Left lung (tissue), 10 donors: Measurements from ENCODE around the gene LAMB3. TPM values are rescaled to one million over a fixed set of nuclear protein-coding genes. Genes with fewer than 3 reads are reported as not detected.

Source experiments
- ATAC-seq: fragments of 200-7000 bp; cut with Tn5 transposase; one replicate; pipeline ENCODE4 v1.9.1; 2020; ENCODE audit warnings: moderate library complexity
- DNase-seq, 4 donors: peaks; one replicate each; pipeline ENCODE4 v3.0.0-alpha.2; 2013 to 2020
- H3K27ac ChIP-seq, 2 donors: fragments of 200-600 bp; sonication (generic) in 1 of 2; one replicate each; pipeline versions ENCODE4 v1.5.0 to v1.8.0; 2020 to 2021
- H3K27me3 ChIP-seq, 2 donors: fragments of 200-600 bp; sonication (generic) in 1 of 2; one replicate each; pipeline versions ENCODE4 v1.5.0 to v1.8.0; 2020 to 2021
- H3K36me3 ChIP-seq, 2 donors: fragments of 200-600 bp; sonication (generic) in 1 of 2; one replicate each; pipeline versions ENCODE4 v1.5.0 to v1.8.0; 2020 to 2021
- H3K4me1 ChIP-seq, 2 donors: fragments of 200-600 bp; one replicate each; pipeline ENCODE4 v1.8.0; 2021
- H3K4me3 ChIP-seq, 2 donors: fragments of 200-600 bp; sonication (generic) in 1 of 2; one replicate each; pipeline versions ENCODE4 v1.5.0 to v1.8.0; 2020 to 2021; ENCODE audit warnings: mild to moderate bottlenecking in 1 of 2
- H3K9me3 ChIP-seq, 2 donors: fragments of 200-600 bp; sonication (generic) in 1 of 2; one replicate each; pipeline versions ENCODE4 v1.5.0 to v1.8.0; 2020 to 2021
- intact Hi-C, 2 donors: fragments of 100-400 bp; cut with DNase I; formaldehyde crosslinking; loops; one replicate each; pipeline versions ENCODE4 v1.11.2 to v1.14.2; 2022
- polyA plus RNA-seq, 6 donors: library from polyadenylated mRNA; unstranded; fragments of 120-200 nt; gene quantifications; one replicate each; pipeline ENCODE4 v1.2.1, GENCODE V29; 2013; ENCODE audit not compliant: insufficient read length in 6 of 6
- total RNA-seq, 2 donors: library from RNA; stranded (reverse); fragmentation: NEBNext Ultra II Directional; extraction: Animal tissue kit (Norgen Biotek cat#: 25700); gene quantifications; one replicate each; pipeline ENCODE4 v1.2.1, GENCODE V29; 2021
- TF ChIP-seq, protein P1 (sequence below), 2 donors: fragments of 200-600 bp; sonication (generic) in 1 of 2; IDR thresholded peaks; one replicate each; pipeline versions ENCODE4 v1.5.0 to v1.8.0; 2021; ENCODE audit warnings: antibody characterized with exemption in 2 of 2
- donor health status: DM: no; HTN: yes; CAD: no.
- donor health status: DM: no; HTN: no; CAD: no.

LAMB3 gene
- total and polyA plus RNA-seq, 8 donors, result 54.1 to 126 (median 69.9) TPM

DNA sequence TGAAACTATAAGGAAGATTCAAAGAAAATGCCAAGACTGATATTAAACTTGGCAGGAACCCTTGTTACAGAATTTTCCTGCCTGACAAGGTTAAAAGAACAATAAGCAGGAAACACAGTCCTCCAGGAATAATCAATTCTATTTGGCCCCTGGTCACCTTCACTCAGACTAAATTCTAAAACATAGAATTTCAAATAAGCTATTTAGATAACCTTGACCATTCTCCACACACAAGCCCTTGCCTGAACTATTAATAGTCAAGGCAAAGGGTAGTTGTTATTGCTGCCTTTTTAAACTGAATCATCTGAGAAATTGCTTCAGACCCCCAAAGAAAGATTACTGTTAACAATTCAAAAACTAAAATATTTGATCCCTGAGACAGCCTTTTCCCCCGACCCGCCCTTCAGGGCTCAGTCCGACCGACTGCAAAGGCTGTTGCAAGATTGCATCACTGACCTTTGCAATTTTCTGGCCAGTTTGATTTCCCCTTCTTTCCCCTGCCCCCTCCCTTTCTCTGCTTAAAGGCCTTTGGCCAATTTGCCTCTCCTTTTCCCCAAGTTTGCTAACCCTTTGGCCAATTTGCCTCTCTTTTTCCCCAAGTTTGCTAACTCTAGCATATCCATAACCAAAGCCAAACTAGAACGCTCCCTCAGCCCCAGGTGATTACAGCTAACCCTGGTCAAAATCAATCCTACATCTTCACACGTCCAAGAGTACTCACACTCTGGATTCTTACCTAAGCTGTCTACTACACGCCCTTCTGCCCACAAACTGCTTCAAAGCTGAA is 21.6 kb upstream of the LAMB3 start:
- Histone ChIP-seq H3K36me3 (no peaks in the 10 kb centered on the region), H3K27ac (peak overlapping the region in 1 of 2 donors; percentile 84), H3K4me3 (peak overlapping the region in 1 of 2 donors; percentile 54), H3K27me3 (peaks cover 4 to 36% of the 10 kb centered on the region in 2 donors), H3K9me3 (no peaks in the 10 kb centered on the region), H3K4me1 (peaks cover 19 to 62% of the 10 kb centered on the region in 2 donors)
- ATAC-seq (peak; percentile 22), DNase-seq (peak in 1 of 4 donors; percentile 72)
- TF ChIP-seq, protein P1, sequence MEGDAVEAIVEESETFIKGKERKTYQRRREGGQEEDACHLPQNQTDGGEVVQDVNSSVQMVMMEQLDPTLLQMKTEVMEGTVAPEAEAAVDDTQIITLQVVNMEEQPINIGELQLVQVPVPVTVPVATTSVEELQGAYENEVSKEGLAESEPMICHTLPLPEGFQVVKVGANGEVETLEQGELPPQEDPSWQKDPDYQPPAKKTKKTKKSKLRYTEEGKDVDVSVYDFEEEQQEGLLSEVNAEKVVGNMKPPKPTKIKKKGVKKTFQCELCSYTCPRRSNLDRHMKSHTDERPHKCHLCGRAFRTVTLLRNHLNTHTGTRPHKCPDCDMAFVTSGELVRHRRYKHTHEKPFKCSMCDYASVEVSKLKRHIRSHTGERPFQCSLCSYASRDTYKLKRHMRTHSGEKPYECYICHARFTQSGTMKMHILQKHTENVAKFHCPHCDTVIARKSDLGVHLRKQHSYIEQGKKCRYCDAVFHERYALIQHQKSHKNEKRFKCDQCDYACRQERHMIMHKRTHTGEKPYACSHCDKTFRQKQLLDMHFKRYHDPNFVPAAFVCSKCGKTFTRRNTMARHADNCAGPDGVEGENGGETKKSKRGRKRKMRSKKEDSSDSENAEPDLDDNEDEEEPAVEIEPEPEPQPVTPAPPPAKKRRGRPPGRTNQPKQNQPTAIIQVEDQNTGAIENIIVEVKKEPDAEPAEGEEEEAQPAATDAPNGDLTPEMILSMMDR (IDR thresholded peaks at IDR 0.05), result no peak
- intact Hi-C loops, result no loop called here

DNA sequence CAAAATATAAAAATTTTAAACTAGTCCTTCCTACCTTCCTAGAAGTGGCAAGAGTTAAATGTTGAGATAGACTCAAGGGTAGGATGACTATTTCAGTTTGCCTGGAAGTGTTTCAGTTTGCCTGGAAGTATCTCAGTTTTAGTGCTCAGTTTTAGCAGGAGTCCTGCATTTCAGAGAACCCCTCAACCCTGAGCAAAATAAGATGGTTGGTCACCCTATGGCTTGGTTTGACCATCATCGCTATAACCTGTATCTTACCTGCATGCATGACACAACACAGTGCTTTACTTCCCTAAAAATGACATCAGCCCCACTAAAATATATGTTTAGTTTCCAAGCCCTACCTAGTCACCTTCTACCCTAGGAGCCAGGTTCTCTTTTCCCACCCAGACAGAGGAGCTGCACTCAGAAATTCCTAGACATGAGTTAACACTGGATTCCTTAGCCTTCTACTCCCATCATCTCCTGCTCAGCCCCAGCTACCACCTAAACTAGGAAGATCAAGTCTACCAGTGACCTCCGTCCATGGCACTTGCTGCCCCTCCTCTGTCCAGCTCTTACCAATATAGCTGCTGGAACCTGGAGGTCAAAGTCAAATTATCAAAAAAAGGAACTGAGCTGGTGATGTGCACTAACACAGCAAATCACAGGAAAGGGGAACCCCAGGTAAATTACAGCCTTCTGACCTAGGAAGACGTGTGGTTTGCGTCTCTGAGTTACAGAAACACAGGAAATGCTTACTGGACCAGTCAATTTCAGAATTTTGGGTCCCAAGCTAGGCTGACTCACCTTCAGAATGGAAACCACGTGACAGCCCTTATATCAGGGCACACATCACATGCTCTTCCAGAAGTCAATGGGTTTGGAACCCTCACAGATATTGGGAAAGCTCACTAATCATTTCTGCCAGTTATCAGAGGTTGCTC is 20.7 kb upstream of the LAMB3 start:
- ATAC-seq (peak; percentile 3), DNase-seq (no peak)
- H3K4me3 ChIP-seq, result peak overlapping the region in 1 of 2 donors; percentile 54
- peaks cover 19 to 64% of the 10 kb centered on the region in 2 donors for H3K4me1 ChIP-seq
- TF ChIP-seq, protein P1 (IDR thresholded peaks at IDR 0.05), result no peak
- H3K36me3 ChIP-seq, result no peaks in the 10 kb centered on the region
- H3K9me3 ChIP-seq, result no peaks in the 10 kb centered on the region
- intact Hi-C loops, result no loop called here
- peak overlapping the region in 1 of 2 donors; percentile 84 for H3K27ac ChIP-seq
- H3K27me3 ChIP-seq, result peaks cover 4 to 34% of the 10 kb centered on the region in 2 donors

DNA sequence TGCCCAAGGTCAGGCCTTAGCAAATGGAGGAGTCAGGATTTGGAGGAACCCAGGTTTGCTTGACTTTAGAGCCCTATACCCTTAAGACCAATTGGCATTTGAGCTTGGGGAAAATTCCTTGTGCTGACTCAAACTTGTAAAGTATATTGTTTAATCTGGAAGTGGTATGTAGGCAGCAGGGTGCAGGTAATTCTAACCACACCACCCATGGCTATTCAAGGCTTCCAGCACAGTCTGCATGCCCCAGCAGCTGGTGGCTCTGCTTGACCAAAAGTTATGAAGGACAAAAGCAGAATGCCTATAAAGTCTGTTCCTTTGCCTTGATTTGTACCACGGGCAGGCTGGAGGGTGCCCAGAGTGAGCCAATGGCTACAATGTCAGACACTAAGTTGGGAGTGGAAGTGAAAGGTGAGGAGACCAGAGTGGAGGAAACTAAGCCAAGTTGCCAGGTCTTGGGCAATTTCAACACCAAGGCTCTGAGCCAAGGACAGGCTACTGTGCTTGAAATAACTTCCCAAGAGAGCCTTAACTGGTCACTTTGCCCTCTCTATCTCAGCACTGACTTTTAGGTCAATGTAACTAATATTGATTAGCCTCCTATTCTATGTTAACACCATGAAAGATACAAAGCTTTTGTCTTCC is 18.3 kb upstream of the LAMB3 start:
- DNase-seq (no peak), ATAC-seq (no peak)
- intact Hi-C loops, result no loop called here
- Histone ChIP-seq H3K27ac (peak overlapping the region in 1 of 2 donors; percentile 24), H3K4me3 (no peak overlapping the region), H3K27me3 (peaks cover 0 to 10% of the 10 kb centered on the region in 2 donors), H3K4me1 (peaks cover 13 to 50% of the 10 kb centered on the region in 2 donors), H3K9me3 (no peaks in the 10 kb centered on the region), H3K36me3 (no peaks in the 10 kb centered on the region)
- TF ChIP-seq, protein P1 (IDR thresholded peaks at IDR 0.05), result no peak

DNA sequence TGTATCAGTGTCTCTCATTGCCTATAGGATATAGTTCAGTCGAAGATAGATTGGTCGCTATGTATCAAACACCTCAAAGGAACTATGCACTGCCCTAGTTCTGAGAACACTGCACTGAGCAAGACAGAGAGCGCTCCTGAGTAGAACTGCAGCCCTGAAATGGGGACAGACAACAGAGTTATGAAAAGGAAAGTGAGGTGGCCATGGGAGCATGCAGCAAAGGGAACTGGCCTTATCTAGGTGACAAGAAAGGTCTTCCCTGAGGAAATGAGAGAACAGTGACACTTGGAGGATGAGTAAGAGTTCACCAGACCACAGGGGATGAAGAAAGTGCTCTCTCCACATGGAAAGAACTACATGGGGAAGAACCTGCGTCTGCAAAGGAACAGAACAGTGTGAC is 15.5 kb upstream of the LAMB3 start:
- TF ChIP-seq, protein P1 (IDR thresholded peaks at IDR 0.05), result no peak
- H3K27me3 ChIP-seq, result no peaks in the 10 kb centered on the region
- no peak for DNase-seq
- no peak overlapping the region for H3K4me3 ChIP-seq
- H3K9me3 ChIP-seq, result no peaks in the 10 kb centered on the region
- intact Hi-C loops, result no loop called here
- H3K4me1 ChIP-seq, result peaks cover 0 to 22% of the 10 kb centered on the region in 2 donors
- no peaks in the 10 kb centered on the region for H3K36me3 ChIP-seq
- ATAC-seq, result no peak
- H3K27ac ChIP-seq, result no peak overlapping the region
